T47D (cell line): ENCODE measurements around the gene GBX1.

Experiments used
- DNase-seq, 2 experiments: peaks; one replicate each; pipeline versions ENCODE4 v3.0.0 to v3.0.0-alpha.2; 2011 to 2012; ENCODE audit warnings: low read depth in 1 of 2, low spot score in 1 of 2
- JUND ChIP-seq: IDR thresholded peaks from 2 replicates; pipeline ENCODE4 v1.6.1; 2012; ENCODE audit warnings: low read depth
- in situ Hi-C: cut with HindIII; loops from 2 replicates; pipeline ENCODE4 v1.10.0; 2016; ENCODE audit warnings: low sequenced_read_pairs, low pct_unique_long_range_greater_than_20kb

Gene GBX1

GRCh38 chr7:151131592-151132293 lies 35.8 kb downstream of the GBX1 start:
- no peak for DNase-seq
- in situ Hi-C loops = no loop called here
- no peak for TF ChIP-seq JUND

GRCh38 chr7:151131224-151131591 lies 36.3 kb downstream of the GBX1 start:
- TF ChIP-seq JUND = no peak
- in situ Hi-C loops = no loop called here
- DNase-seq = no peak

DNA sequence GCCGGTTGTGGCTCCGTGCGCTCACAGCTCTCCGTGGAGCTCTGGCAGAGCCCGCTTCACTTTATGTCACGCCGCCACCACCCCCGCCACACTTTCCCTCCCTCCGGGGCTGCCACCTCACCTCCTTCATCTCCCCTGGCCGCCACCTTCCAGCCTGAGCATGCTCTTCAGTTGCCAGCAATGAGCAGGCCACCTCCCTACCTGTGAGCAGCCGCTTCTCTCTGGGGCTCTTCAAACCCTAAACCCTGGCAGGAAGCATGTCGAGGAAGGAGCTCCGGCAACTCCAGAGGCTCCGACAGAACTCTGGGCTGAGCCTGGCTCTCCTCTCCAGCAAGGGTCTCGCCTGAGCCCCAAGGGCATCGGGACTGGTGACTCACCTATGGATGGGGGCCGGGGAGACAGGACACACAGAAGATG lies 36.7 kb downstream of the GBX1 start:
- TF ChIP-seq JUND = no peak
- in situ Hi-C loops = no loop called here
- DNase-seq = no peak

DNA sequence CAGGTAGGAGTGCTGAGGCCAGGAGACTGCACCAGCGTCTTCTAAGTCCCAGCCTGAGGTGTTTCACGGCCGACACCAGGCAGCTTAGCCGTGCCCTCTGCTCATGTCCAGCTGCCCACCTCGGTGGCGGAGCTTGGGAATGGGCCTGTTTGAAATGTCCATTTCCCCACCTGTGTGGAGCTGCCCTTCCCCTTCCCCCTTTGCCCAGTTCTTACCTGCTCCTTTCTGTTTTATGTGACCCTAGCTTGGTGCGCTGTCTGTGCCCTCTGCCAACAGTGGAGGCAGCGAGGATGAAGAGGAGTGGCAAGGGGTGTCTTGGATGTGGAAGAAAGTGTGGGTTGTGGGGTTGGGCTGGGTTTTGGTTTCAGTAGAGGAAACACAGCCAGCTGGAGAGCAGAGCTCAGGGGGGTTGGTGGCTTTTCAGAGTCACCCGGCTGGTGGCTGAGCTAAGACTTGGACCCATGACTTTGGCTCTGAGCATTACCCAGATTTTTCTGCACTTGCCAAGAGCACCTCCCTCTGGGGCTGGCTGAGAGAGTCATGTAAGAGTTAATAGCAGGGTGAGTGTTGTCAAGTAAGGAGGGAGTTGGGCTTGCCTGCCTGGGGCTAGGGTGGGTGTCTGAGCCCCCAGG lies 37.4 kb downstream of the GBX1 start:
- DNase-seq = no peak
- TF ChIP-seq JUND = no peak
- in situ Hi-C loops = no loop called here

DNA sequence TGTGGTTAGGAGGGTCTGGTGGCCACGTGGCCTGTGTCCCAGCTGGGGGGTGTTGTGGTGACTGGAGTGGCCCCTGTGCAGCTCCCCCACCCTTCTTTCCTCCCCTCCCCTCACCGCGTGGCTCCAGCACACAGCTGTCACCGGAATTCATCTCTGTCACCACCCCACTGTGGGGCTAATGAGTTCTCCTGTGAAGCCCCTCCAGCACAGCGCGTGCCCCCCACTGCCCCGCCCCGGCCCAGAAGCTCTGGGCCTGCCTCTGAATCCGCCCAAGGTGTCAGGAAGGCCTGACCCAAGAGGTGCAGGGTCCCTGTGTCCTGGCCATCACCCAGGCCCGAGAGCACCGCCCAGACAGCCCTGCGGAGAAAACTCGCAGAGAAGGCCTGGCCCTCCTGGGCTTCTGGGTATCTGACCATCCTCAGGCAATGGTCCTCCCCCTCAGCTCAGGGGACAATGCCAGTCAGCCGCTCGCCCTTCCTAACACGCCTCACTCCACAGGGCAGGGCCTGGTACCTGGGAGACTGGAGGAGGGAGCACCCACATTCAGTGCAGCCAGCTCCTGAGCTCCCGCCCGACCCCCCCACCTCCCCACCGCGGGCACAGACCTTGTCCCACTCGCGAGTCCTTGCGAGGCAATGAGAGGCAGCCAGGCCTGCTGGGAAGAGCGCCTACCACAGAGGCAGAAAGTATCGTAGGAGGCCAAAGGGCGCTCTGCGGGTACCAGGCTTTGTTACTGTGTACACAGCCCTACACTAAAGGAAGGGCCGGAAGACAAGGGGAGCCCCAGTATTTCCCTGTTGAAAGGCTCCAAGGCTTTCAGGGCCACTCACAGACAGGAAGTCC lies 38.2 kb downstream of the GBX1 start:
- no peak for DNase-seq
- in situ Hi-C loops = no loop called here
- no peak for TF ChIP-seq JUND

DNA sequence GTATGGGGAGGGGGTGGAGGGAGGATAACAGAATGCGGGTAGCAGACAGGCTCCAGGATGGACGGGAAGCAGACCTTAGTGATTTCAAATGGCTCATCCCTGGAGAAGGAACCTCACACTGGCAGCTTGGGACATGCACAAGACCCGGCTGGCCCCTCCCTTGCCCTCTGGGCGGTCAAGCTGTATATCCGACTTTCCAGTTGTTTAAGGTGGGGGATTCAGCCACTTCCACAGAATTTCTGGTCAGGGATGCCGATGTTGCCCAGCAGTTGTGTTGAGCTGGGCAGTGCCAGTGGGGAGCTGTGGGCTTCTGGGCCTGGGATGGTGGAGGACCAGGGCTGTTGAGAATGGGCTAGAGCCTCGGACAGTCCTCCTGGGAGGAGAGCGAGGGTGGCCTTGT lies 38.8 kb downstream of the GBX1 start:
- no peak for DNase-seq
- no peak for TF ChIP-seq JUND
- in situ Hi-C loops = no loop called here

DNA sequence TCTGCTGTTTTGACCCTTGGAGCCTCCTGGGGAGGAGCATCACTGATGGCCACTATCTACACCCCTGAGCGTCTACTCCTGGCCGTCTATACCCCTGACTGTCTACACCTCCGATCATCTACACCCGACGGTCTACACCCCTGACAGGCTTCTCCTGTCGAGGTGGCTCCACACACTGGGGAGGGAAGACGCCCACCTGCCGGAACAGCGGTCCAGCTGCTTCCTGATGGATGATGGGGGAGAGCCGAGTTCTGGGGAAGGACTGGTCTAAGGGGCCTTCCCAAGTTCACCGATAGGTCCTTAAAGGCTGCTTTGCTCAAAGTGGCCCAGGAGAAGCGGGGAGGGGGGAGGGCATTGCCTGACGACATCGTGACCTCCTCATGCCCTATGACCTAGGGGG lies 39.4 kb downstream of the GBX1 start:
- in situ Hi-C loops = no loop called here
- DNase-seq = no peak
- no peak for TF ChIP-seq JUND

DNA sequence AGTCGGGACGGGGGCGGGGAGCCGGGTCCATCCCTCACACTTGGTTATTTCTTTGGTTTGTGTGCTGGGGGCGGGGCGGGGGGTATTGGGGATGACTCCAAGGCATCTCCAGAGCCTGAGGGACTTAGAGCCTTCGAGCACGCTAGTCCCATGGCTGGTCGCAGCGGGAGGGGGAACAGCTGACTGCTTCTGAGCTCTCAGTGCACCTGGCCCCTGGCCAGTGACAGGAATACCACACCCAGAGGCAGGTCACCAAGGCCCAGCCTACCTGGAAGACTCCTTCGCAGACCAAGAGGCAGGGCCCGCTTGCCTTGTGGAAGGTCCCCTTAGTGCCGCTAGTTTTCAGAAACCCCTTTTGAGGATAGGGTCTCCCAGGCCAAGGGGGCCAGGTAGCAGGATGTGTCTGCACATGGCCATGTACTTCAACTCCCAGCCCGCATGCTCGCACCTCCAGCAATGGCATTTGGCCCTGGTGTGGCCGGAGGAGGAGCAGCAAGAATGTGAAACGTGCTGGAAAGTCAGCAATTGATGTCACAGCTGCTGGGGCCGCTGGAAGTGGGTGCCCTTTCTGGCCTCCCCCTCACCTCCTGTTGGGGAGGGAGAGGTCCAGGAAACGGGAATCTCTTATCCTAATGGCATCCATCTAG lies 40.9 kb downstream of the GBX1 start:
- no peak for DNase-seq
- TF ChIP-seq JUND = no peak
- in situ Hi-C loops = no loop called here

- in situ Hi-C loops = no loop called here
- TF ChIP-seq JUND = no peak
- DNase-seq = no peak
Observed at GRCh38 chr7:151125846-151126481, 41.5 kb downstream of the GBX1 start.

DNA sequence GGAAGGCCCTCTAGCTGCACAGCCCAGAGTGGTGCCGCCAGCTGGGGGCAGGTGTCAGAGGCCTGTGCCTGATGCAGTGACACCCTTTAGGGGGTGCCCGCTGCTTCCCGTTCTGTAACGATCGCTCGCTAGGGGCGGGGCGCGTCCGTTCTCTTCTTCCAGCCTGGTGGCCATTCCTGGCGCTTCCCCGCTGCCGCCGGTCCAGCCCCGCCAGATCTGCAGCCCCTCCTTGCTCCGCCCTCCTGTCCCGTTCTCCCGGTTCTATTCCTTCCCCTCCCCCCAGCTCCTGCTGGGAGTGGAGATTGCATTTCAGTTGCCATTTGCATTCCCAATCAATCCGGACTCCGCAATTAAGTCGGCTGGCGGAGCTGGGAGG lies 42.0 kb downstream of the GBX1 start:
- in situ Hi-C loops = no loop called here
- TF ChIP-seq JUND = no peak
- no peak for DNase-seq

- no peak for DNase-seq
- in situ Hi-C loops = no loop called here
- no peak for TF ChIP-seq JUND
Observed at GRCh38 chr7:151124899-151125399, 42.5 kb downstream of the GBX1 start.

DNA sequence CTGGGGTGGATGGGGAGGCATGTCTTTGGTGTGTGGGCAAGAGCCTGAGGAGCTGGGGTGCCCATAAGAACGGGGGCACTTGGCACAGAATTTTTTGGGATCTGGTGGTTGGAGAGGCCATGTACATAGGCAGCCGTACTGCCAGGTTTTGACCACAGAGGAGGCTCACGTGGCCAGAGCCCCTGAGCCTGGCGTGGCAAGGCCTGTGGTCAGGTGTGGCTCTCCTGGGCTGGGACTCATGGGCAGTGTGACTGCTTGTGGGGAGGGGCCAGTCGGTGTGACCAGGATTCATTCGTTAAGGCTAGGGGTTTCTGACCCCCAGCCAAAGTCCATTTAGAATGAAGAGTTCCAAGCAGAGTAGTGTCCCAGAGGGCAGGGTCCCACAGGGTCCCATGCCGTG lies 43.0 kb downstream of the GBX1 start:
- in situ Hi-C loops = no loop called here
- TF ChIP-seq JUND = no peak
- DNase-seq = no peak
